ENCODE measurements around the gene CNTFR. TPM values are rescaled to one million over a fixed set of nuclear protein-coding genes. Genes with fewer than 3 reads are reported as not detected.
A peak's percentile ranks its signal among the peaks of the same experiment; 100 is the strongest.
"Not testable (repeated sequence)": the region's sequence is repeated elsewhere in the genome, so short reads cannot be mapped to it uniquely, and the experiment has no call there.

Gene CNTFR, protein sequence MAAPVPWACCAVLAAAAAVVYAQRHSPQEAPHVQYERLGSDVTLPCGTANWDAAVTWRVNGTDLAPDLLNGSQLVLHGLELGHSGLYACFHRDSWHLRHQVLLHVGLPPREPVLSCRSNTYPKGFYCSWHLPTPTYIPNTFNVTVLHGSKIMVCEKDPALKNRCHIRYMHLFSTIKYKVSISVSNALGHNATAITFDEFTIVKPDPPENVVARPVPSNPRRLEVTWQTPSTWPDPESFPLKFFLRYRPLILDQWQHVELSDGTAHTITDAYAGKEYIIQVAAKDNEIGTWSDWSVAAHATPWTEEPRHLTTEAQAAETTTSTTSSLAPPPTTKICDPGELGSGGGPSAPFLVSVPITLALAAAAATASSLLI
- 0.03 TPM for polyA plus RNA-seq (2013, experiment 1 of 2)
- polyA plus RNA-seq (2013, experiment 2 of 2) = 0.01 TPM

- H4K8ac ChIP-seq (ENCODE audit: low read length) = no peak within 1 kb of the TSS
- H3K23ac ChIP-seq (ENCODE audit: low read length in 2 of 2) = no peak within 1 kb of the TSS
- peaks cover 93 to 94% of the 10 kb centered on the region in 2 experiments for H3K27me3 ChIP-seq (ENCODE audit: control insufficient read depth in 1 of 2, insufficient read depth in 1 of 2, low read length in 2 of 2)
- H2BK120ac ChIP-seq (ENCODE audit: low read depth, low read length) = no peak within 1 kb of the TSS
- H2BK5ac ChIP-seq (ENCODE audit: low read depth, low read length, poor library complexity, severe bottlenecking) = no peak within 1 kb of the TSS
- under 1% methylated on average over 74 of the region's 104 CpGs for WGBS
- H3K4me1 ChIP-seq (ENCODE audit: control insufficient read depth, insufficient read depth, low read depth, low read length) = peaks cover 29% of the 10 kb centered on the region
- no peak within 1 kb of the TSS for H2BK12ac ChIP-seq (ENCODE audit: low read length in 2 of 2)
- H3K4me2 ChIP-seq (ENCODE audit: low read length, poor library complexity, severe bottlenecking) = peak within 1 kb of the TSS; percentile 55
- H3K36me3 ChIP-seq (ENCODE audit: control insufficient read depth in 1 of 2, insufficient read depth in 2 of 2, low read depth in 1 of 2, low read length in 2 of 2) = no peaks in the 10 kb centered on the region
- no peak within 1 kb of the TSS for H3K18ac ChIP-seq (ENCODE audit: low read depth in 1 of 2, low read length in 2 of 2)
- H3K4ac ChIP-seq (ENCODE audit: low read depth in 1 of 2, low read length in 2 of 2) = no peak within 1 kb of the TSS
- no peaks in the 10 kb centered on the region for H3K9me3 ChIP-seq (ENCODE audit: control insufficient read depth, low read length)
- H2AFZ ChIP-seq (ENCODE audit: low read depth, low read length) = no peak within 1 kb of the TSS
- no peak within 1 kb of the TSS for H2BK15ac ChIP-seq (ENCODE audit: low read depth, poor library complexity, severe bottlenecking)
- H3K4me3 ChIP-seq (ENCODE audit: insufficient read depth in 1 of 2, low read depth in 1 of 2, low read length in 2 of 2) = peak within 1 kb of the TSS; percentile 43 to 65
- no peak within 1 kb of the TSS for H3K27ac ChIP-seq (ENCODE audit: low read length, poor library complexity, severe bottlenecking)
- H3K79me1 ChIP-seq (replicated peaks; ENCODE audit: low read length, poor library complexity, severe bottlenecking) = no peaks in the 10 kb centered on the region
- peak; percentile 9 for DNase-seq
- no peak within 1 kb of the TSS for H3K9ac ChIP-seq (ENCODE audit: low read length)
- peak within 1 kb of the TSS in 1 of 2 experiments; percentile 37 for H3K14ac ChIP-seq (ENCODE audit: low read length in 2 of 2)
- H2AK5ac ChIP-seq (ENCODE audit: low read length, severe bottlenecking) = no peak within 1 kb of the TSS
- H4K91ac ChIP-seq (ENCODE audit: low read length) = no peak within 1 kb of the TSS
Measured at GRCh38 chr9:34589636-34590380, at the start of gene CNTFR. CNTFR (minus strand) TSS chr9:34589724; CDS start chr9:34568981, 20,743 bp downstream.

GRCh38 chr9:34639322-34639721 is 49.8 kb upstream of the CNTFR start:
- H3K27me3 ChIP-seq (ENCODE audit: control insufficient read depth in 1 of 2, insufficient read depth in 1 of 2, low read length in 2 of 2); H2BK12ac ChIP-seq (ENCODE audit: low read length in 2 of 2); H2AK5ac ChIP-seq (ENCODE audit: low read length, severe bottlenecking); H2BK120ac ChIP-seq (ENCODE audit: low read depth, low read length); H3K4ac ChIP-seq (ENCODE audit: low read depth in 1 of 2, low read length in 2 of 2); H3K4me2 ChIP-seq (ENCODE audit: low read length, poor library complexity, severe bottlenecking); H3K18ac ChIP-seq (ENCODE audit: low read depth in 1 of 2, low read length in 2 of 2); H3K9ac ChIP-seq (ENCODE audit: low read length); H2BK15ac ChIP-seq (ENCODE audit: low read depth, poor library complexity, severe bottlenecking); DNase-seq; H3K4me3 ChIP-seq (ENCODE audit: insufficient read depth in 1 of 2, low read depth in 1 of 2, low read length in 2 of 2); H2BK5ac ChIP-seq (ENCODE audit: low read depth, low read length, poor library complexity, severe bottlenecking); H4K91ac ChIP-seq (ENCODE audit: low read length); H3K27ac ChIP-seq (ENCODE audit: low read length, poor library complexity, severe bottlenecking); H4K8ac ChIP-seq (ENCODE audit: low read length); H3K14ac ChIP-seq (ENCODE audit: low read length in 2 of 2); H2AFZ ChIP-seq (ENCODE audit: low read depth, low read length); H3K23ac ChIP-seq (ENCODE audit: low read length in 2 of 2); H3K9me3 ChIP-seq (ENCODE audit: control insufficient read depth, low read length): not testable (repeated sequence)
- Histone ChIP-seq H3K4me1 (ENCODE audit: control insufficient read depth, insufficient read depth, low read depth, low read length) (peaks cover 19% of the 10 kb centered on the region), H3K79me1 (replicated peaks; ENCODE audit: low read length, poor library complexity, severe bottlenecking) (peaks cover 22% of the 10 kb centered on the region), H3K36me3 (ENCODE audit: control insufficient read depth in 1 of 2, insufficient read depth in 2 of 2, low read depth in 1 of 2, low read length in 2 of 2) (peaks cover 11 to 13% of the 10 kb centered on the region in 2 experiments)
- WGBS = 83% methylated on average over 8 of the region's 8 CpGs

- Histone ChIP-seq H2BK15ac (ENCODE audit: low read depth, poor library complexity, severe bottlenecking) (peak overlapping the region; percentile 63), H3K4me1 (ENCODE audit: control insufficient read depth, insufficient read depth, low read depth, low read length) (peaks cover 19% of the 10 kb centered on the region), H3K27me3 (ENCODE audit: control insufficient read depth in 1 of 2, insufficient read depth in 1 of 2, low read length in 2 of 2) (no peaks in the 10 kb centered on the region), H3K23ac (ENCODE audit: low read length in 2 of 2) (no peak overlapping the region), H2AFZ (ENCODE audit: low read depth, low read length) (peak overlapping the region; percentile 83), H2BK5ac (ENCODE audit: low read depth, low read length, poor library complexity, severe bottlenecking) (no peak overlapping the region), H4K8ac (ENCODE audit: low read length) (peak overlapping the region; percentile 99), H3K9ac (ENCODE audit: low read length) (peak overlapping the region; percentile 93), H3K27ac (ENCODE audit: low read length, poor library complexity, severe bottlenecking) (peak overlapping the region; percentile 26), H3K36me3 (ENCODE audit: control insufficient read depth in 1 of 2, insufficient read depth in 2 of 2, low read depth in 1 of 2, low read length in 2 of 2) (peaks cover 11 to 13% of the 10 kb centered on the region in 2 experiments), H3K18ac (ENCODE audit: low read depth in 1 of 2, low read length in 2 of 2) (peak overlapping the region; percentile 40 to 96), H2BK12ac (ENCODE audit: low read length in 2 of 2) (no peak overlapping the region), H3K14ac (ENCODE audit: low read length in 2 of 2) (no peak overlapping the region), H3K9me3 (ENCODE audit: control insufficient read depth, low read length) (no peaks in the 10 kb centered on the region), H4K91ac (ENCODE audit: low read length) (peak overlapping the region; percentile 54), H3K79me1 (replicated peaks; ENCODE audit: low read length, poor library complexity, severe bottlenecking) (peaks cover 22% of the 10 kb centered on the region), H3K4me3 (ENCODE audit: insufficient read depth in 1 of 2, low read depth in 1 of 2, low read length in 2 of 2) (peak overlapping the region; percentile 85 to 88), H2AK5ac (ENCODE audit: low read length, severe bottlenecking) (no peak overlapping the region), H2BK120ac (ENCODE audit: low read depth, low read length) (peak overlapping the region; percentile 85), H3K4ac (ENCODE audit: low read depth in 1 of 2, low read length in 2 of 2) (peak overlapping the region; percentile 13 to 85), H3K4me2 (ENCODE audit: low read length, poor library complexity, severe bottlenecking) (peak overlapping the region; percentile 99)
- WGBS = 28% methylated on average over 7 of the region's 7 CpGs
- no peak for DNase-seq
Measured at GRCh38 chr9:34638138-34638445, 48.6 kb upstream of the CNTFR start.

Measured in mesenchymal stem cell (in vitro differentiated cells and primary cell).